ENCODE results near the gene SCAMP2.
"Not testable (repeated sequence)": the region's sequence is repeated elsewhere in the genome, so short reads cannot be mapped to it uniquely, and the experiment has no call there.

Gene SCAMP2

GRCh38 chr15:74891469-74891868, 18.3 kb upstream of the SCAMP2 start:
- no peak for DNase-seq (ENCODE audit: extremely low read depth in 1 of 2, low read depth in 1 of 2)

- no peak for DNase-seq (ENCODE audit: extremely low read depth in 1 of 2, low read depth in 1 of 2)
Measured at GRCh38 chr15:74890665-74890960, 17.4 kb upstream of the SCAMP2 start.

GRCh38 chr15:74889883-74890664, 16.9 kb upstream of the SCAMP2 start, which contains the start of gene MPI:
Gene MPI (plus strand): TSS chr15:74890042. CDS start chr15:74890074, 32 bp downstream.
- peak; percentile 68 to 87 for DNase-seq (ENCODE audit: extremely low read depth in 1 of 2, low read depth in 1 of 2)

- DNase-seq (ENCODE audit: extremely low read depth in 1 of 2, low read depth in 1 of 2): no peak
Measured at GRCh38 chr15:74889390-74889882, 16.3 kb upstream of the SCAMP2 start.

GRCh38 chr15:74888716-74889115, 15.6 kb upstream of the SCAMP2 start:
- no peak for DNase-seq (ENCODE audit: extremely low read depth in 1 of 2, low read depth in 1 of 2)

- DNase-seq (ENCODE audit: extremely low read depth in 1 of 2, low read depth in 1 of 2): not testable (repeated sequence)
Measured at GRCh38 chr15:74887537-74888193, 14.5 kb upstream of the SCAMP2 start.

GRCh38 chr15:74885461-74885860, 12.3 kb upstream of the SCAMP2 start:
- DNase-seq (ENCODE audit: extremely low read depth in 1 of 2, low read depth in 1 of 2): no peak

- no peak for DNase-seq (ENCODE audit: extremely low read depth in 1 of 2, low read depth in 1 of 2)
Measured at GRCh38 chr15:74884428-74885223, 11.5 kb upstream of the SCAMP2 start.

- DNase-seq (ENCODE audit: extremely low read depth in 1 of 2, low read depth in 1 of 2): no peak
Measured at GRCh38 chr15:74882528-74882927, 9.4 kb upstream of the SCAMP2 start.

GRCh38 chr15:74878273-74878672, 5.1 kb upstream of the SCAMP2 start:
- no peak for DNase-seq (ENCODE audit: extremely low read depth in 1 of 2, low read depth in 1 of 2)

GRCh38 chr15:74873756-74874424, 725 bp upstream of the SCAMP2 start:
- no peak for DNase-seq (ENCODE audit: extremely low read depth in 1 of 2, low read depth in 1 of 2)

- DNase-seq (ENCODE audit: extremely low read depth in 1 of 2, low read depth in 1 of 2): no peak
Measured at GRCh38 chr15:74872702-74873035, 496 bp downstream of the SCAMP2 start.

- no peak for DNase-seq (ENCODE audit: extremely low read depth in 1 of 2, low read depth in 1 of 2)
Measured at GRCh38 chr15:74870436-74871215, 2.5 kb downstream of the SCAMP2 start.

- DNase-seq (ENCODE audit: extremely low read depth in 1 of 2, low read depth in 1 of 2): peak in 1 of 2 donors; percentile 40
Measured at GRCh38 chr15:74869726-74870407, 3.3 kb downstream of the SCAMP2 start.

- no peak for DNase-seq (ENCODE audit: extremely low read depth in 1 of 2, low read depth in 1 of 2)
Measured at GRCh38 chr15:74869372-74869725, 3.8 kb downstream of the SCAMP2 start.

GRCh38 chr15:74868059-74868458, 5.1 kb downstream of the SCAMP2 start:
- no peak for DNase-seq (ENCODE audit: extremely low read depth in 1 of 2, low read depth in 1 of 2)

- DNase-seq (ENCODE audit: extremely low read depth in 1 of 2, low read depth in 1 of 2): no peak
Measured at GRCh38 chr15:74867466-74868038, 5.6 kb downstream of the SCAMP2 start.

GRCh38 chr15:74866090-74866489, 7.1 kb downstream of the SCAMP2 start:
- no peak for DNase-seq (ENCODE audit: extremely low read depth in 1 of 2, low read depth in 1 of 2)

- DNase-seq (ENCODE audit: extremely low read depth in 1 of 2, low read depth in 1 of 2): no peak
Measured at GRCh38 chr15:74865316-74865715, 7.8 kb downstream of the SCAMP2 start.
